ENCODE results near the gene TMPRSS6. TPM values are rescaled to one million over a fixed set of nuclear protein-coding genes. Genes with fewer than 3 reads are reported as not detected.

Gene TMPRSS6
- total and polyA plus RNA-seq, 2 of the 8 experiments (the other 6 are each of a cell fraction or from before 2014, with no cell fraction given) = 0.02 TPM; not detected in 1

DNA sequence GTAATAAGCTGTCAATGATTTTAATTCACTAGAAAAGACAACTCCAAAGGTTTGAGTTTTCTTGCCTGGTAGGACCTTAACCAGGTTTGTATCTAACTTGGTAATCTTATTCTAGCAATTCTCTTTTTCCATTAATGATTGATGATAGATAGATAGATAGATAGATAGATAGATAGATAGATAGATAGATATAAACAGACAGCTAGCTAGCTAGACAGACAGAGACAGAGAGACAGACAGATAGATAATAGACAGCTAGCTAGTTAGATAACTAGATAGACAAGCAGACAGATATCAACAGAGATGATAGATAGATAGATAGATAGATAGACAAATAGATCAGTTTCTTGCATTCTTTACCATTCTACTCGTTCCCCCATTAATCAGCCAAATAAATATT lies 15.3 kb downstream of the TMPRSS6 start (continued):
- TF ChIP-seq, protein P1, sequence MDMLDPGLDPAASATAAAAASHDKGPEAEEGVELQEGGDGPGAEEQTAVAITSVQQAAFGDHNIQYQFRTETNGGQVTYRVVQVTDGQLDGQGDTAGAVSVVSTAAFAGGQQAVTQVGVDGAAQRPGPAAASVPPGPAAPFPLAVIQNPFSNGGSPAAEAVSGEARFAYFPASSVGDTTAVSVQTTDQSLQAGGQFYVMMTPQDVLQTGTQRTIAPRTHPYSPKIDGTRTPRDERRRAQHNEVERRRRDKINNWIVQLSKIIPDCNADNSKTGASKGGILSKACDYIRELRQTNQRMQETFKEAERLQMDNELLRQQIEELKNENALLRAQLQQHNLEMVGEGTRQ (IDR thresholded peaks at IDR 0.05; ENCODE audit: low read length) = no peak
- TF ChIP-seq PHF8 (conservative IDR thresholded peaks at IDR 0.05; ENCODE audit: low read depth, low read length) (no peak), TCF12 (IDR thresholded peaks at IDR 0.05; ENCODE audit: low read depth, low read length) (no peak), SIN3A (conservative IDR thresholded peaks at IDR 0.05 in 1 of 2, IDR thresholded peaks at IDR 0.05 in 1 of 2; ENCODE audit: low read depth in 1 of 2, low read length in 2 of 2) (no peak), TBP (IDR thresholded peaks at IDR 0.05; ENCODE audit: low read depth, low read length) (no peak)
